Vagina (tissue), 2 donors: ENCODE data around the gene KRTAP10-11.
"Not testable (repeated sequence)": the region's sequence is repeated elsewhere in the genome, so short reads cannot be mapped to it uniquely, and the experiment has no call there.

Experiments used
- CTCF ChIP-seq, 3 experiments: fragments of 450-650 bp in 2 of 3; fragments of 200-600 bp in 1 of 3; sonication (generic) in 1 of 3; IDR thresholded peaks; one replicate each; pipeline ENCODE4 v1.5.1; 2017 to 2019; ENCODE audit warnings: antibody characterized with exemption in 3 of 3, mild to moderate bottlenecking in 2 of 3, moderate library complexity in 2 of 3
- POLR2A ChIP-seq, 2 donors: fragments of 450-650 bp; IDR thresholded peaks; one replicate each; pipeline ENCODE4 v1.6.1; 2017; ENCODE audit warnings: antibody characterized with exemption in 2 of 2, mild to moderate bottlenecking in 2 of 2, moderate library complexity in 2 of 2

GRCh38 chr21:44646366-44647221, at the start of gene KRTAP10-11:
- TF ChIP-seq POLR2A, CTCF (IDR thresholded peaks at IDR 0.05): not testable (repeated sequence)
